ENCODE measurements around the gene CTCFL. TPM values are rescaled to one million over a fixed set of nuclear protein-coding genes. Genes with fewer than 3 reads are reported as not detected.

CTCFL gene
- total RNA-seq, 1 experiment from 2014 or later = 0.90 TPM

GRCh38 chr20:57508831-57509230 is 16.1 kb downstream of the CTCFL start:
- ChIA-PET POLR2A (ENCODE audit: low non-redundant PET) (no interaction called here), CTCF (no interaction called here)
- no peak for TF ChIP-seq CTCF (conservative IDR thresholded peaks at IDR 0.05; ENCODE audit: low read depth, low read length)
- TF ChIP-seq EZH2 (IDR thresholded peaks at IDR 0.05; ENCODE audit: borderline replicate concordance, low read depth, low read length, poor library complexity, severe bottlenecking) = no peak
- DNase-seq (ENCODE audit: low spot score) = no peak
- no TSS peak for BruUV-seq (replicated peaks)
- no peaks in the 10 kb centered on the region for H3K36me3 ChIP-seq (ENCODE audit: insufficient read depth, low read length, poor library complexity, severe bottlenecking)
- no peaks in the 10 kb centered on the region for H3K9me3 ChIP-seq (ENCODE audit: low read depth, low read length, poor library complexity, severe bottlenecking)
- no peaks in the 10 kb centered on the region for H3K4me1 ChIP-seq (ENCODE audit: insufficient read depth, low read length, poor library complexity, severe bottlenecking)
- H3K27me3 ChIP-seq (replicated peaks; ENCODE audit: insufficient read depth, low read depth, low read length, poor library complexity) = no peaks in the 10 kb centered on the region
- H3K4me3 ChIP-seq (ENCODE audit: low read depth, low read length, poor library complexity, severe bottlenecking) = no peak overlapping the region
- H3K27ac ChIP-seq (ENCODE audit: low read depth, low read length, poor library complexity, severe bottlenecking) = no peak overlapping the region
- intact Hi-C loops (cut with micrococcal nuclease; ENCODE audit: unreplicated experiment) = no loop called here

GRCh38 chr20:57508381-57508780 is 16.6 kb downstream of the CTCFL start:
- TF ChIP-seq EZH2 (IDR thresholded peaks at IDR 0.05; ENCODE audit: borderline replicate concordance, low read depth, low read length, poor library complexity, severe bottlenecking) = no peak
- no peak for TF ChIP-seq CTCF (conservative IDR thresholded peaks at IDR 0.05; ENCODE audit: low read depth, low read length)
- no peak overlapping the region for H3K4me3 ChIP-seq (ENCODE audit: low read depth, low read length, poor library complexity, severe bottlenecking)
- POLR2A ChIA-PET (ENCODE audit: low non-redundant PET) = no interaction called here
- H3K36me3 ChIP-seq (ENCODE audit: insufficient read depth, low read length, poor library complexity, severe bottlenecking) = no peaks in the 10 kb centered on the region
- no peaks in the 10 kb centered on the region for H3K27me3 ChIP-seq (replicated peaks; ENCODE audit: insufficient read depth, low read depth, low read length, poor library complexity)
- no peaks in the 10 kb centered on the region for H3K4me1 ChIP-seq (ENCODE audit: insufficient read depth, low read length, poor library complexity, severe bottlenecking)
- CTCF ChIA-PET = no interaction called here
- no peaks in the 10 kb centered on the region for H3K9me3 ChIP-seq (ENCODE audit: low read depth, low read length, poor library complexity, severe bottlenecking)
- no TSS peak for BruUV-seq (replicated peaks)
- DNase-seq (ENCODE audit: low spot score) = no peak
- intact Hi-C loops (cut with micrococcal nuclease; ENCODE audit: unreplicated experiment) = no loop called here
- no peak overlapping the region for H3K27ac ChIP-seq (ENCODE audit: low read depth, low read length, poor library complexity, severe bottlenecking)

- no TSS peak for BruUV-seq (replicated peaks)
- H3K4me3 ChIP-seq (ENCODE audit: low read depth, low read length, poor library complexity, severe bottlenecking) = no peak overlapping the region
- no peaks in the 10 kb centered on the region for H3K36me3 ChIP-seq (ENCODE audit: insufficient read depth, low read length, poor library complexity, severe bottlenecking)
- POLR2A ChIA-PET (ENCODE audit: low non-redundant PET) = no interaction called here
- no peak for DNase-seq (ENCODE audit: low spot score)
- CTCF ChIA-PET = interaction anchor here (0.7 kb wide), 1 partner anchor 14 kb away, joined by 3 read pairs; no protein-coding TSS in a partner anchor
- no peaks in the 10 kb centered on the region for H3K4me1 ChIP-seq (ENCODE audit: insufficient read depth, low read length, poor library complexity, severe bottlenecking)
- H3K9me3 ChIP-seq (ENCODE audit: low read depth, low read length, poor library complexity, severe bottlenecking) = no peaks in the 10 kb centered on the region
- intact Hi-C loops (cut with micrococcal nuclease; ENCODE audit: unreplicated experiment) = no loop called here
- no peak overlapping the region for H3K27ac ChIP-seq (ENCODE audit: low read depth, low read length, poor library complexity, severe bottlenecking)
- no peak for TF ChIP-seq EZH2 (IDR thresholded peaks at IDR 0.05; ENCODE audit: borderline replicate concordance, low read depth, low read length, poor library complexity, severe bottlenecking)
- H3K27me3 ChIP-seq (replicated peaks; ENCODE audit: insufficient read depth, low read depth, low read length, poor library complexity) = no peaks in the 10 kb centered on the region
Measured at GRCh38 chr20:57507477-57507876, 17.5 kb downstream of the CTCFL start.

GRCh38 chr20:57505979-57506378 is 19.0 kb downstream of the CTCFL start:
- H3K4me1 ChIP-seq (ENCODE audit: insufficient read depth, low read length, poor library complexity, severe bottlenecking) = no peaks in the 10 kb centered on the region

More at GRCh38 chr20:57505979-57506378, 19.0 kb downstream of the CTCFL start:
- no peak overlapping the region for H3K4me3 ChIP-seq (ENCODE audit: low read depth, low read length, poor library complexity, severe bottlenecking)
- no peaks in the 10 kb centered on the region for H3K27me3 ChIP-seq (replicated peaks; ENCODE audit: insufficient read depth, low read depth, low read length, poor library complexity)
- intact Hi-C loops (cut with micrococcal nuclease; ENCODE audit: unreplicated experiment) = no loop called here
- ChIA-PET POLR2A (ENCODE audit: low non-redundant PET) (no interaction called here), CTCF (no interaction called here)
- no peaks in the 10 kb centered on the region for H3K36me3 ChIP-seq (ENCODE audit: insufficient read depth, low read length, poor library complexity, severe bottlenecking)
- DNase-seq (ENCODE audit: low spot score) = no peak
- no peaks in the 10 kb centered on the region for H3K9me3 ChIP-seq (ENCODE audit: low read depth, low read length, poor library complexity, severe bottlenecking)
- no peak overlapping the region for H3K27ac ChIP-seq (ENCODE audit: low read depth, low read length, poor library complexity, severe bottlenecking)
- TF ChIP-seq CTCF (conservative IDR thresholded peaks at IDR 0.05; ENCODE audit: low read depth, low read length) = no peak
- TF ChIP-seq EZH2 (IDR thresholded peaks at IDR 0.05; ENCODE audit: borderline replicate concordance, low read depth, low read length, poor library complexity, severe bottlenecking) = no peak
- BruUV-seq (replicated peaks) = no TSS peak

All from A673 (cell line).